Left hindlimb (tissue), 1 donor: ENCODE results near the gene SDF2.

Source experiments
- DNase-seq: peaks from one replicate; pipeline ENCODE4 v3.0.0-alpha.2; 2018

Gene SDF2, protein sequence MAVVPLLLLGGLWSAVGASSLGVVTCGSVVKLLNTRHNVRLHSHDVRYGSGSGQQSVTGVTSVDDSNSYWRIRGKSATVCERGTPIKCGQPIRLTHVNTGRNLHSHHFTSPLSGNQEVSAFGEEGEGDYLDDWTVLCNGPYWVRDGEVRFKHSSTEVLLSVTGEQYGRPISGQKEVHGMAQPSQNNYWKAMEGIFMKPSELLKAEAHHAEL

DNA sequence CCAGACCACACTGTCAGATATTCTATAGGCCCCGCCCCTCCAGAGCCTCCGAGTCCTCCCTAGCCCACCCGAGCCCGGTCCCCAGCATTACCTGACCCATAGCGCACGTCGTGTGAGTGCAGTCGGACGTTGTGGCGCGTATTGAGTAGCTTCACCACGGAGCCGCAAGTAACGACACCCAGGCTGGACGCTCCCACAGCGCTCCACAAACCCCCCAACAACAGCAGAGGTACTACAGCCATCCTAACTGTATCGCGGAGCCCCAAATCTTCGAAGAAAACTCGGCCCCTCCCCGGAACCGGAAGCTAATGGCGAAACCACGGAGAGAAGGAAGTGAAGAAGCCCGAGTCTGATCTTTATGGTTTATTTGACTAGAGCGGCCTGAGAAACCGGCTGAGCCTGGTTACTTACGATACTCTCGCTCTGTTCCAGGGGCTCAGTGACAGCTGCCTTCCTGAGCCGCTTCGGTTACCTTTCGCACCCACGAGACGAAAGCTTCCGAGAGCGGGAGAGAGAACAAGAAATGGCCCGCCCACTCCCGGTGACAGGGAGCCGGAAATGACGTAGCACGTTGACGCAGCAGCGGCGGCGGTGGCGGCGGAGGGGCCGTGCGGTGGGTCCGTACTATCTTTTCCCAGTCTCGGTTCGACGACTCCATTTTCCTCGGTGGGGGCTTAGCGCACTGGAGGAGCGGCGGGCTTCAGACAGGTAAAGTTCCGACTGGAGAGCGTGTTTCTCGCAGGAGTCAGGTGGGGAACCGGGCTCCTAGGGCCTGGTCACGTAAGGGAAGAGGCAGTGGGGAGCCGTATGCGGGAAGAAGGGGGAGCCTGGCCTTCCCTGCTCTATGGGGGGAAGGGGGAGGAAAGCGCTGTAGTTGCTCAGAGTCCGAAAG is at the start of gene SDF2, which contains the start of gene SUPT6H:
SDF2 (minus strand) TSS at position 272 of the 892 bp plus-strand sequence; CDS start at position 242, 30 bp downstream.
SUPT6H (plus strand) TSS at position 571 of the 892 bp plus-strand sequence. CDS start 11,197 bp downstream, outside the sequence.
- peak; percentile 95 for DNase-seq

DNA sequence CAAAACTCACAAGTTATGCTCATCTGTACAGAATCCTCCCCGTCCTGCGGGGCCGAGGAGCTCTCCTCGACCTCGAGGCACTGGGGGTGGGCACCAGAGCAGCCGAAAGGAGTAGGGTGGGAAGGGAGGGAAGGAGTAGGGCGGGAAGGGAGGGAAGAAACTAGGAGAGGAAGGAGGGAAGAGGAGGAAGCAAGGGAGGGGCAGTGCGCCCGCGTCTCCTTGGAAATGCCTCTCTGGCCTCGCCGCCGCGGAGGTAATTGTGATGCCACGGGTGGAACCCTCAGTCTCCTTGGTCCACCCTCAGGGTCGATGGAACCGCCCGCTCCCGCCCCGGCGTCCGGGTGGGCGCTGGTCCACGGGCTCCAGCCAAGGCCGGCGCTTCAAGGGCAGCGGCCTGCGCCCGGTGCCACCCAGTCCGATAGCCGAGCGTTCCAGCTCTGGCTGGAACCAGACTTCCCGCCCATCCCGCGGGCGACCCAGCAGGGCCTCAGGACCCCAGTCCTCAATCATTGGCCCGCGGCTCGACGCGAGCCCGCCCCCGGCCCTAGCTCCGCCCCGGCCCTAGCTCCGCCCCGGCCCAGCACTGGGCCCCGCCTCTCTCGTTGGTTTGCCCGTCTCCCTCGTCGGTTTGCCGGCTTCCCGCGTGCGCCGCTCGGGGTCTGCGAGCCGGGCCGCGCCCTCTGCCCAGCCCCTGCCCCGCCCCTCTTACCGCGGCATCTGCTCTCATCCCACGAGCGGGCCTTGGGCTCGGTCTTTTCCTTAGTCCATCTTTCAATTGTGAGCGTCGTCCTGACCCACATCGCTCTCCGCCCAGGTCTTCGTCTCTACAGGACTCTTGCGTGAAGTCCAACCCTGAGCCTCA is 49.4 kb upstream of the SDF2 start:
- peak; percentile 97 for DNase-seq

DNA sequence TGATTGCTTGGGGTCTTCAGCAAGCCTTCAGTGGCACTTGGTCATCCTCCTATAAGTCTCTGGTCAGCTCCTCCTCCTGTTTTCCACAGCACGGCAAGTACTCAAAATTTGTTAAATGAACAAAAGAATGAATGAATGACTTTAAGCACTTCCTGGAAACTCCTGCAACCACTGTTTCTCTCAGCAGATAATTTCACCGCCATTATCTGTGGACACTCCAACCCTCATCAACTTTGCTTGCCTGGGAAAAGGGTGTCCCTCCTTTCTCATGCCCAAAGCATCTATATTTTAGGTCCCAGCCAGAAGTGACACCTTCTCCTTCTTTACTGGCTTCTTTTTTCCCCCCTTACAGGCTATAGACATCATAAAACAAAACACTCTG is 45.6 kb upstream of the SDF2 start:
- DNase-seq: no peak

DNA sequence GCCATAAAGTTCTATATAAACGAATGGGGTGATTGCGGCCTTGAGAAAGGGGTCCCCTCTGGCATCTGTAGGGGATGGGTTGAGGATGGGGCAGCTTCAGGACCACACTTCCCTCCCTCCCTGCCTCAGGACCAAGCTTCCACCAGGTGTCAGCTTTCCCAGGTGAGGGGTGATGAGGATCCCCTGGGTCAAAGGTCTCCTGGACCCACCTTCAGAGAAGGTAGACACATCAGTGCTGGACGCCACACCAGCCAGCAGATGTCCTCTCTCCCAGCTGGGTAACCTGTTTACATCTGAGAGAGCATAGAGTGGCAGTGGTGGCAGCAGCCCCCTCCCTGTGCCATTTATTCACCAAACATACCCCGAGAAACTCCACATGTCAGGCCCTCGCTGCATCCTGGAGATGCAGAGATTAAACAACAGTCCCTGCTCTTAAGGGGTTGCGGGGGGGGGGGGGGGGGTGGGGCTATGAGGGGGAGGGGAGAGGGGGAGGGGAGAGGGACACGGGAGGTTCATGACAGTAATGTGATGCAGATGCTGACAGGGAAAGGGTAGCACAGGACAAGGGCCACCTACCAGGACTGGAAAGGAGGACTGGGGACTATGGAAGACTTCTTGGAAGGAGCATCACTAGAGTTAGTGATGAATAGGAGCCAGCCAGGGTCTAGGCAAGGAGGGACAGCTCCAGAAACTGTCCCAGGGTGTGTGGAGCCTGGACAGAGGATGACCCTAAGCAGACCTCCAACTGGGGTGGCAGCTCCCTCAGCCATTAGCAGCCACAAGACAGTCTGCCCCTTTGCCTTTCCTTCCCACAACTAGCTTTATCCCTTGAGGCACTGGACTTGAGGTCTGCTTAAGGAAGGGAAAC is 45.0 kb upstream of the SDF2 start:
- DNase-seq: no peak

DNA sequence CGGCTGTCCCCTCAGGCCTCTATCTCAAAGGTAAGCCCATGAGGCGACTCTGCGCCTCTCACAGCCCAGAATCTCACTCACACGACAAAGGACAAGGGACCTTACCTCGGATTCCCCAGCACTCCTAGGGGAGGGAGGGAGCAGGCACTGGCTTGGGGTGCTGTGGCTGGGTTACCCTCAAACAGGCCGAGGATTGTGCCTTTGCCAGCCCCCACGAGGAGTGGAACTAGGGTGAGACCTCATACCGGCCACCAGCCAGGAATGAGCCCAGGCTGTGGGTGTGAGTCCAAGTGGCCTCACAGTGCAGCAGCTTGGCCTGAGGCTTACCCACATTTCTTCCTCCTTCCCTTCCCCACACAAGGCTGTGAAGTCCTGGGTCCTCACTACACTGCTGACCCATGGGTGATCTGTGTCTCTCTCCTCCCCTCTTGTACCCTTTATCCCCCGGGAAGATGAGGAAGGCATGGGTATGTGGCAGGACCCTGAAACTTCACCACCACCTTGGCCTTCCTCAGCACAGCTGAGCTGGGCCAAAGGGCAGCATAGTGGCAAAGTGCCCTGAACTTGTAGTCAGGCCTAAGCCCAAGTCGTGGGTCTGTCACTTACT is 44.1 kb upstream of the SDF2 start:
- DNase-seq: no peak

DNA sequence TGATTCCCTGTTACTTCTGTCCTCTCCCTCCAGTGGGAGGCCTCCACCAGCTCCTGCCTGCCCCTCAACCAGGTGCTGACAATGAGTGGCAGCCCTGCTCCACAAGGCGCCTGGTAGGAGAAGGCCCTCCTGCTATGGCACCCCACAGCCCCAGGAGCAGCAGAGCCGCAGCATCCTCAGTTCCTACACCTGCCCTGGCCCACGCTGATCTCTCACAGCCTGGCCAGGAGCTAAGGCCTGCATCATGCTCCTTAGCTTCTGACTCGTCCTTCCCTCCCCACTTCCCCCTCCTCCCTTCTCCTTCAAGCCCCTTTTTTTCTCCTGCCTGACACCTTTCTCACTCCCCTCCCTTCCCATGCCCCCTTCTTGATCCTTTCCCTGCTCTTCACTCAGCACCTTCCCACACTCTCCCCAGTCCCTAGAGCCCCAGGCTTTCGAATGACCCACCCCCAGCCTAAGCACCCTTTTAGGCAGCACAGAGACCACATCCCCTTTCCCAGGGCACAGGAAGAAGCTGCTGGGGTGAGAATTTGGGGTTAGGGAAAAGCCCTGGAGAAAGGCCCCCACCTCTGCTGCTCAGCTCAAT is 43.5 kb upstream of the SDF2 start:
- DNase-seq: no peak

DNA sequence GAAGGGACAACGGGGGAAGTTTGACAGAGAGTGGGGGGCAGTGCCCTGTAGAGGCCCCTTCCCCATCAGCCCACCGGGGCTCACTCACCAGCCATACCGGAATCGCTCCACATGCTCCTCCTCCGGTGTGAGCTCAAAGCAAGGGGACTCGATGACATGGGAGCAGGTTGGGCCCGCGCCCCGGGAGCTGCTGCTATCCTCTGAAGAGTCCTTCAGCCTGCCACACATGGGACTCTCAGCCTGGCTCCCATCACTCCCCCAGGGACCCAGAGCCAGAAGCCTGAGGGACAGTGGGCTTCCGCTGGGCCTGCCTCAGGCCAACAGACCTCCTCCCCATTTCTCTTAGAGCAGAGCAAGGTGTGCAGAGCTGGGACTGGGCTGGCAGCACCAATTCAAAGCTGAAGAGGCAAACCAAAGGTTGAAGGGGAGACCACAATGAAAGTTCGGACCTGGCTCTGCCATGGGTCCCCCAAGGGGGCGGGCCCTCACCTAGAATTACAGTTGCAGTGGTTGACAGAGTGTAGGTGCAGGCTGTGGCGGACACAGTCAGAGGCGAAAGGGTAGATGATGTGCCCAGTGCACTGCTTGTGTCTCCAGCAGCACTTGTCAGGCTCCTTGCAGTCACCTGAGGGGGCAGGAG is 42.6 kb upstream of the SDF2 start:
- DNase-seq: no peak

DNA sequence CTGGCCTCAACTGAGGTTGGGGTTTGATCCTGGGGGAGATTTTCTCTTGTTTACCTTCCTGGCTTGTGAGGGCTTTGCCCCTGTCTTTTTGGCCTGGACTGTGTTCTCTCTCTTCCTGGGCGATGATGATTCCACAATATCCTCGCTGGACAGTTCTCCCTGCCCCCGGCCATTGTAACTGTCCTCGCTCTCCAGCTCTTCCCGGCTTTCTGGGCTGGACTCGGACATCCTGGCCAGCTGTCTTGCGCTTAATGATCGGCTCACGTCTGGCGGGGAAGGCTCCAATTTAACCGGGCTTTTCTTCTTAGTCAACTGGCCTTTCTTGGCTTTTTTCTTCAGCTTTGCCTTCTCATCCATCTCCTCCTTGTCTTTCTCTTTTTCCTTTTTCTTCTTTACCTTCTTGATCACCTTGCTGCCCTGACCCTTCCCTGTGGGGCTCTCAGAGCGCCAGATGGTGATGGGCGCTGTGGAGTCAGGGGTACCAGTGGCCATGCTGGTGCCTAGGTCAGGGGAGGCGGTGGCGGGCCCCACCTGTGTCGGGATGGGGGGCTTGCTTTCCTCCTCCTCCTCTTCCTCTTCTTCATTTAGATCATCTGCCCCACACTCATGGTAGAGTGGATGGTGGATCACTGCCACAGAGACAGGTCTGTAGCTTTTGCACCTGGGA is 42.0 kb upstream of the SDF2 start:
- no peak for DNase-seq

DNA sequence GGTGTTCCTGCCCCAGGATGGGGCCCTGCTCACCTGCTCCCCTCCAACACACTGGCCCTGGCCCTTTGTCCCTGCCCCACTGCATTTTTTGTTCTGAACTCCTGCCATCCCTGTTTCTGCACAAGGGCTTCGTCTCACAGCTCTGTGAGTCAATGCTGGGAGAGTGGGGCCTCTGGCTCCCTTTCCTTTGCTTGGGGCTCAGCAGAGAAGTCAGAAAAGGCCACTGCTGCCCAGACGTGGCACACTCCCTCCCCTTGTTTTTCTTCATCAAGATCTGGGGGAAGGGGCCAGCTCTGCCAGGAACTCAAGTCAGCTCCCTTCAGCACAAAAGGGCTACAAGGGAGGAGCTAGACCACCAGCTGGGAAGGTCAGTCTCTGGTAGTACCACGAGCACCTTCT is 41.0 kb upstream of the SDF2 start:
- no peak for DNase-seq

DNA sequence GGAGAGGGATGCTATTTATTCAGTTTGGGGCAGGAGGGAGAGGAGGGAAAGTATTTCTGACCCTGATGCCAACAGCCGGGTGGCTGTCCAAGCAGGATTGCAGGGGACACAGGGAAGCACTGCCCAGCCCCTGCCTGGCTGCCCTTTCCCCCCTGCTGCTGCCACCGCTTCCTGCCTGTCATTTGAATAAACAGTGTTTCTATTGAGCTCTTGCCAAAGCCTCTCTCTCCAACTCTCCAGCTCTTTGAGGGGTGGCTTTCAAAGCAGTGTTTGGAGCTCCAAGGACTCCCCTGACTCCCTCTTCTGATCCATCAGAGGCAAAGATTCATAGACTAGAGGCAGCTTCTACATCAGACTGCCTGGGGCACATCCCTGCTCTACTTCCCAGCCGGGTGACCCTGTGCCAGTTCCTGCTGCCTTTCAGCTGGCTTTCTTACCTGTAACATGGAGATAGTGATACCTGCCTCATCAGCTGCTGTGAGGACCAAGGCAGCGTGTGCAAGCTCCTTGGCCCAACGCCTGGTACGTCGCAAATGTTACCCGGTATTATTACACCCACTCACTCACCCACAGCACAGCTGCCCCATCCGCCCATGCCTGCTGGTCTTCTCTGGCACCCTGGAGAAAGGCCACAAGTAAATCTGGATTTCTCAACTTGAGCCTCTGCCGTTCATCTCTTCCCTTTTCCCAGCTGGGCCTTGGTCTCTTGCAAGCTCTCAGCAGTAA is 40.5 kb upstream of the SDF2 start:
- DNase-seq: no peak

DNA sequence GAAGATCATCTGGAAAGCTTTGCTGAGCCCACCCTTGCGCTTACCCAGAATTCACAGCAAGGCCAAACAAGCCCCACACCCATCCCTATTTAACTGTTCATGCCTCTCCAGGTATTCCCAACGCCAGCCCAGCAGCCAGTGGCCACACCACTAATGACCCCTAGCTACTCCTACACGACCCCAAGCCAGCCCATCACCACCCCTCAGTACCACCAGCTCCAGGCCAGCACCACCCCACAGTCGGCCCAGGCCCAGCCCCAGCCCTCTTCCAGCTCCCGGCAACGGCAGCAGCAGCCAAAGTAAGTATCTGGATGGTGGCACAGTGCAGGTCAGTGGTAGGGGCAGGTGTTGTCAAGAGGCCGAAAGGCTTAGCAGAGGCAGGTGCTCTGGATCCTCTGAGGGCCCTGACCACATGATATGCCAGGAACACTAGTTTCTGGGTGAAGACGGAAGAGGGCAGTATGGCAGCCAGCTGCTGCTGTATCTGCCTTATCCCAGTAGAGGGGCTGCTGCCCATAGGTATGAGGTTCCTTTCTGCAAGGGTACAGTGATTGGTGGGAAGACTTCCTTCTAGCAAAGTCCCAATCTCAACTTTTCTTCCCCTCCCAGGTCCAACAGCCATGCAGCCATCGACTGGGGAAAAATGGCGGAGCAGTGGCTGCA is 39.3 kb upstream of the SDF2 start:
- no peak for DNase-seq

DNA sequence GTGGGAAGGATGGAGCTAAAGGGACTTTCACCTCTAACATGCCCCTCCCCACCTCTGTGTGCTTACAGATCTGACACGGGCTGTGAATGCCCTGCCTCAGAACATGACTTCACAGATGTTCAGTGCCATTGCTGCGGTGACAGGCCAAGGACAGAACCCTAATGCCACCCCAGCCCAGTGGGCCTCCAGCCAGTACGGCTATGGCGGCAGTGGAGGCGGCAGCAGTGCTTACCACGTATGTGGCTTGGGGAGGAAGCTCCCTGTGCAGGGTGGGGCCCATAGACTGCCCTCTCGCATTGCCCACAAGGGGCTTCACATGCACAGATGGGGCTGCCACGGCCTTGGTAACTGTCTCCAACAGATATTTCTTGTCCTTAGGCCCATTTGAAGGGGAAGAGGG is 38.6 kb upstream of the SDF2 start:
- no peak for DNase-seq

DNA sequence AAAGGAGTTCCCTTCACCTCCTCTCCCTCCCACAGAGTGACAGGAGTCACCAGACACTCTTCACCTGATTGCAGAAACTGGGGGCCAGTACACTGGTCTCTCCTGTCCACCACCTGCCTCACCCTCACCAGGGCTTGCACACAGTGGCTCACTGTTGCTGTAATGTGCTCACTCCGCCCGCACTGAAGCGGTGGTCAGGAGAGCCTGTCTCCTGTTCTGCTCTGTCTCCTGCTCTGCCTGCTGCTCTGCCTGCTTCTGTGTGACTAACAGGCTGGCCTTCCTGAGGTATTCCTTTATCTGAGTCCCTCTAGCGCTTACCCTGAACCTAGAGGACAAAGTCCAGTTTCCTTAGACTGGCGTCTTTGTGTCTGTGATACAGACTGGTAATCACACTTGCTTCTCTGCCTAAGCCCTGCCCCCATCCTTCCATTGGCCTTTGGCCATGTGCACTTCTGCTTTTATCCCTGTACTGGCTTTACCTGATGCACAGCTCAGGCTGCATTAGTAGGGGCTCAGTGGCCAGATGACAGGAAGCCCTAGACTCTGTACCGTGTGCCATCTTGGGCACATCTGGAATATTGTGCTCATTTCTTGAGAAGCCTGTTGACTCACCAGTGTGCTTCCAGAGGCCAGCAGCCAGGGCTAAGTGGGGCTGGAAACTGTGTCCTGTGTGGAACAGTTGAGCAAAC is 36.7 kb upstream of the SDF2 start:
- no peak for DNase-seq

DNA sequence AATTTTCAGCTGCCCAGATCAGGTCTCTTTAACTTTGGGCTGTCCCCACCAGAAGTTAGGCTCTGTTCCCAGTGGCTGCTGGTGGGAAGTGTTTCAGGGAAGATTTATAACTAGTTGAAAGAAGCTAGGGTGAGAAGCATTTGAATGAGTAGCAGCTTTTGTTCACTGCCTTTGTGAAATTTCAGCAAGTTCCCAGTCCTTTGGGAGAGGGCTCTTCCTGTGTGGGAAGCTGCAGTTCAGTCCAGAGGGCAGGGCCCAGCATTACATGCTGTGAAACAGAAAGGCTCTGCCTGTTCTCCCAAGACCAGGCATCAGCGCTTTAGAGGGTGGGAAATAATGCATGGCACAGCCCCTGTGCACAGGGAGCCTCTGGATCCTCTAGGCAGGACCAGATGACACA is 32.2 kb upstream of the SDF2 start:
- DNase-seq: no peak

DNA sequence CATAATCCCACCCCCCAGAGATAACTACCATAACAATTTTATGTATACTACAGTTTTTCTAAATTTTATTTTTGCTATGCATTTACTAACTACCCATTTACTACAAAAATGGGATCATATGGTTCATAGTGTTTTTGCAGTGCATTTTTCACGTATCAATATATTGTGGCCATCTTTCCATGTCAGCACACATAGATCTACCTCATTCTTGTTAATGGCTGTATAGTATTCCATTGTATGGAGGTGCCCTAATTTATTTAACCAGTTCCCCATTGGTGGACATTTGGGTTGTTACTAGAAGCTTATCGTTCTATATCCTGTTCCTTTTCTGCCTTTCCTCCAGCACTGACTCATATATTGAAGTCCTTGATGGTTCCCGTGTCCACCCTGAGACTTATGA is 27.3 kb upstream of the SDF2 start:
- DNase-seq: no peak

DNA sequence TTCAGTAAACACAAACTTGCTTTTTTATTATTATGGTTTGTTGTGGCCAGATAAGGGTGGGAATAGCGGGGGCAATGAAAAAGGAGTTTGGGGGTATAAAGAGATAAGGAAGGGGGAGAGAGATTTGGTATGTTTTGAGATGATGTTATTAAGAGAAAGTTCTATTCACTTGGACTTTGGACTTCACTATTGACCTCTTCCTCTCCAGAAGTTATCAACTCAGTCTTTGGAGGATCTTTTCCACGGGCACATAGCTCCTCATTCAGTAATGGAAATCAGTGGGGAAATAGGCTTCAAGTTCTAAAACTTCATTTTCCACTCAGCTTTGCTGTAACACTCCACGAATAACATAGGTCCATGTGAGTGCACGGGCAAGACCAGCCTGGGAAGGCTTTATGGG is 26.8 kb upstream of the SDF2 start:
- DNase-seq: no peak

DNA sequence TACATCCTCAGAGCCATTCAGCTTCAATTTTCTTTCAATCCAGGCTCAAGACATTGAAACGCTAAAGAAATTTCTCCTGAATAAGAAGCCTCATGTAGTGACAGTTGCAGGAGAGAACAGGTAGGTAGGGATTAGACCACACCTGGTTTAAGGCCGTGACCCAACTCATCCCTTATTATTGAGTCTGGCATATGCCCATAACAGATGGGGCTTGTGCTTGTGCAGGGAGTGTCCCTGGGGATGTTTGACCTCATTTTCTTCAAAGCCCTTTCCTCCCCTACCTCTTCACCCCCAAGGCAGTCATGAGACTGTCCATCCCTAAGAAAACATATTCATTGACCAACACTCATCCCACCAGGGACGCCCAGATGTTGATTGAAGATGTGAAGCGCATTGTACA is 24.6 kb upstream of the SDF2 start:
- DNase-seq: no peak

DNA sequence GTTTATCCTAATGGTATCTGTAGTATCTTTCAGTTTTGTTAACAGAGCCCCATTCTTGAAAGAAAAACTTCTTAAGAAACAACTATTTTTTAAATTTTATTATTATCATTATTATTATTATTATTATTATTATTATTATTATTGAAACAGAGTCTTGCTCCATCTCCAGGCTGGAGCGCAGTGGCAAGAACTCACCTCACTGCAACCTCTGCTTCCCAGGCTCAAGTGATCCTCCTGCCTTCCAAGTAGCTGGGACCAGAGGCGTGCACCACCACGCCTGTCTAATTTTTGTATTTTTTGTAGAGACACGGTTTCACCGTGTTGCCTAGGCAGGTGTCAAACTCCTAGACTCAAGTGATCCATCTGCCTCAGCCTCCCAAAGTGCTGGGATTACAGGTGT is 23.7 kb upstream of the SDF2 start:
- DNase-seq: no peak

DNA sequence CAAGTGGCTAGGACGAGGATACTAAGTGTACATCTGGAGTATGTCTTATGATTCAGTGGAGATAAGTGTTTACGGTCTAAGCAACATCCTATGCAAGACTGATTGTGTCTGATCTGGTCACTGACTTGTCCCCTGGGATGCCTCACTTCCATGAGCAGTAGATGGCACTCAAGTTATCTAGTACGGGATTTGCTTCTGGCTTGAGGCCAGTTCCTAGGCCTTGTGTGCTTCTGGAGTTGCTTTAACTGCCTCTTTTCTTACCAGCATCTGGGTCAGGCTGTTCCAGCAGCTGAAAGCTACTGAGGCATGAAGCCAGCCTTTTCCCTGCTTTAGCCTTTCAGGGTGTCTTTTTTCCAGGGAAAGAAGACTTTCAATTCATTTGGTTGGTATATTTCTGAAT is 23.3 kb upstream of the SDF2 start:
- no peak for DNase-seq
